Duodenal mucosa (tissue), 2 donors: ENCODE data around the gene GPR101.
"Not testable (repeated sequence)": the region's sequence is repeated elsewhere in the genome, so short reads cannot be mapped to it uniquely, and the experiment has no call there.

Experiments used
- H3K27ac ChIP-seq: one replicate; pipeline ENCODE4 v1.7.0; 2013; ENCODE audit warnings: low read depth, low read length
- H3K27me3 ChIP-seq, 2 donors: one replicate each; pipeline ENCODE4 v1.7.0; 2013; ENCODE audit warnings: low read length in 2 of 2, control low read depth in 1 of 2; ENCODE audit not compliant: insufficient read depth in 2 of 2, control insufficient read depth in 1 of 2
- H3K36me3 ChIP-seq, 2 donors: one replicate each; pipeline ENCODE4 v1.7.0; 2013; ENCODE audit warnings: low read length in 2 of 2, control low read depth in 1 of 2; ENCODE audit not compliant: insufficient read depth in 2 of 2, control insufficient read depth in 1 of 2
- H3K4me1 ChIP-seq, 2 donors: one replicate each; pipeline ENCODE4 v1.7.0; 2013; ENCODE audit warnings: low read length in 2 of 2, control low read depth in 1 of 2; ENCODE audit not compliant: insufficient read depth in 2 of 2, control insufficient read depth in 1 of 2
- H3K4me3 ChIP-seq, 2 donors: one replicate each; pipeline ENCODE4 v1.7.0; 2013; ENCODE audit warnings: low read length in 2 of 2, low read depth in 1 of 2
- H3K9ac ChIP-seq, 2 donors: one replicate each; pipeline ENCODE4 v1.7.0; 2013; ENCODE audit warnings: low read length in 2 of 2, low read depth in 1 of 2
- H3K9me3 ChIP-seq, 2 donors: one replicate each; pipeline ENCODE4 v1.7.0; 2013; ENCODE audit warnings: low read length in 2 of 2, control low read depth in 1 of 2; ENCODE audit not compliant: control insufficient read depth in 1 of 2

GPR101 gene

DNA sequence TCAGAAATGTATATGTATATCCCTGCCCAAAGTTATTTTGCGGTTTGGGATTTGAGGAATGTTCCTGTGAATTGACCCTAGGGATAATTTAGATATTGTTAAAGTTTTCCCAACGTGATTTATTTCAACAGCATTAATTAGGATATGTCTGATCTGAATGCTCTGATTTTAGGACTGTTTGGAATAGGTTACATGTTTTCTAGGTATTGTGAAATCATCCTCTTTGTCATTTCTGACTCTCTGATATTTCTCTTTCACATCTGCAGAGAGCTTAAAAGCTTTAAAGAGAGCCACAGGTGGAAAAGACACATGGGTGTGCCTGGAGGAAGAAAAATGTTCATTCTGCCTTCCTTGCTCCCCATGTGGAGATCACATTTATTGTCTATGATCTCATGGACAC, 5.1 kb downstream of the GPR101 start:
- Histone ChIP-seq H3K4me1 (peaks cover 5 to 11% of the 10 kb centered on the region in 2 donors), H3K9ac (no peak overlapping the region), H3K27ac (no peak overlapping the region), H3K4me3 (no peak overlapping the region), H3K36me3 (no peaks in the 10 kb centered on the region), H3K27me3 (peaks cover 18 to 34% of the 10 kb centered on the region in 2 donors), H3K9me3 (no peaks in the 10 kb centered on the region)

- H3K27me3 ChIP-seq: peaks cover 0 to 10% of the 10 kb centered on the region in 2 donors
- no peak overlapping the region for H3K27ac ChIP-seq
Observed at GRCh38 chrX:137025930-137026329, 7.9 kb downstream of the GPR101 start.

GRCh38 chrX:137000236-137000635, 33.6 kb downstream of the GPR101 start:
- not testable (repeated sequence) for H3K27ac ChIP-seq, H3K36me3 ChIP-seq, H3K9ac ChIP-seq, H3K4me1 ChIP-seq, H3K4me3 ChIP-seq, H3K27me3 ChIP-seq, H3K9me3 ChIP-seq

More at GRCh38 chrX:137025930-137026329, 7.9 kb downstream of the GPR101 start:
- H3K9me3 ChIP-seq: no peaks in the 10 kb centered on the region
- no peak overlapping the region for H3K4me3 ChIP-seq
- no peak overlapping the region for H3K9ac ChIP-seq
- H3K4me1 ChIP-seq: no peaks in the 10 kb centered on the region
- H3K36me3 ChIP-seq: no peaks in the 10 kb centered on the region

DNA sequence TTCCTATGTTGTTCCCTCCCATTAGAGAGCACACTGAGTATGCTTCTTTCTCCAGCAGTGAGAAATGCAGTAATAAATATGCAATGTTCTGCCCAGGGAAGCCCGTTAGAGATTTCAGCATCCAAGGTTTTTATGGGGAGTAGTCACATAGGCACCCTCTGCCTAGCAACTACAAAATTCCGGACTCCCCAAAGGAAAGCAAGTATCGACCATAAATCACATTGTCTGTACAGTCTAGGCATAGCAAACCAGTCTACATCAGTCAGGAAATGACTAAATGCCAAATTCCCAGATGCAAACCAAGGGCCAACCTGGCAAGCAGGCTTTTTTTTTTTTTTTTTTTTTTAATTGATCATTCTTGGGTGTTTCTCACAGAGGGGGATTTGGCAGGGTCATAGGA, 34.8 kb downstream of the GPR101 start:
- H3K36me3 ChIP-seq: no peaks in the 10 kb centered on the region
- H3K4me3 ChIP-seq: no peak overlapping the region
- no peaks in the 10 kb centered on the region for H3K27me3 ChIP-seq
- no peaks in the 10 kb centered on the region for H3K9me3 ChIP-seq
- H3K9ac ChIP-seq: no peak overlapping the region
- no peaks in the 10 kb centered on the region for H3K4me1 ChIP-seq
- no peak overlapping the region for H3K27ac ChIP-seq
